ENCODE measurements around the gene RBM33. TPM values are rescaled to one million over a fixed set of nuclear protein-coding genes. Genes with fewer than 3 reads are reported as not detected.

RBM33 gene
- total and polyA plus RNA-seq, 2 of the 13 experiments (the other 11 are each of a cell fraction or from before 2014, with no cell fraction given) = 12.4 to 28.9 TPM

- TF ChIP-seq ZNF646 (CRISPR knock-in tag; IDR thresholded peaks at IDR 0.05) (no peak), RXRA (CRISPR knock-in tag; IDR thresholded peaks at IDR 0.05) (no peak), ZNF354B (CRISPR knock-in tag; IDR thresholded peaks at IDR 0.05) (no peak), ZNF274 (CRISPR knock-in tag; IDR thresholded peaks at IDR 0.05) (no peak)
- TF ChIP-seq, protein P1, sequence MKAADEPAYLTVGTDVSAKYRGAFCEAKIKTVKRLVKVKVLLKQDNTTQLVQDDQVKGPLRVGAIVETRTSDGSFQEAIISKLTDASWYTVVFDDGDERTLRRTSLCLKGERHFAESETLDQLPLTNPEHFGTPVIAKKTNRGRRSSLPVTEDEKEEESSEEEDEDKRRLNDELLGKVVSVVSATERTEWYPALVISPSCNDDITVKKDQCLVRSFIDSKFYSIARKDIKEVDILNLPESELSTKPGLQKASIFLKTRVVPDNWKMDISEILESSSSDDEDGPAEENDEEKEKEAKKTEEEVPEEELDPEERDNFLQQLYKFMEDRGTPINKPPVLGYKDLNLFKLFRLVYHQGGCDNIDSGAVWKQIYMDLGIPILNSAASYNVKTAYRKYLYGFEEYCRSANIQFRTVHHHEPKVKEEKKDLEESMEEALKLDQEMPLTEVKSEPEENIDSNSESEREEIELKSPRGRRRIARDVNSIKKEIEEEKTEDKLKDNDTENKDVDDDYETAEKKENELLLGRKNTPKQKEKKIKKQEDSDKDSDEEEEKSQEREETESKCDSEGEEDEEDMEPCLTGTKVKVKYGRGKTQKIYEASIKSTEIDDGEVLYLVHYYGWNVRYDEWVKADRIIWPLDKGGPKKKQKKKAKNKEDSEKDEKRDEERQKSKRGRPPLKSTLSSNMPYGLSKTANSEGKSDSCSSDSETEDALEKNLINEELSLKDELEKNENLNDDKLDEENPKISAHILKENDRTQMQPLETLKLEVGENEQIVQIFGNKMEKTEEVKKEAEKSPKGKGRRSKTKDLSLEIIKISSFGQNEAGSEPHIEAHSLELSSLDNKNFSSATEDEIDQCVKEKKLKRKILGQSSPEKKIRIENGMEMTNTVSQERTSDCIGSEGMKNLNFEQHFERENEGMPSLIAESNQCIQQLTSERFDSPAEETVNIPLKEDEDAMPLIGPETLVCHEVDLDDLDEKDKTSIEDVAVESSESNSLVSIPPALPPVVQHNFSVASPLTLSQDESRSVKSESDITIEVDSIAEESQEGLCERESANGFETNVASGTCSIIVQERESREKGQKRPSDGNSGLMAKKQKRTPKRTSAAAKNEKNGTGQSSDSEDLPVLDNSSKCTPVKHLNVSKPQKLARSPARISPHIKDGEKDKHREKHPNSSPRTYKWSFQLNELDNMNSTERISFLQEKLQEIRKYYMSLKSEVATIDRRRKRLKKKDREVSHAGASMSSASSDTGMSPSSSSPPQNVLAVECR (CRISPR knock-in tag; IDR thresholded peaks at IDR 0.05; ENCODE audit: borderline replicate concordance) = no peak
These were observed 80.5 kb downstream of the RBM33 start (continued) for GRCh38 chr7:155725006-155725355.
